Measurements from ENCODE around the gene CELSR1. TPM values are rescaled to one million over a fixed set of nuclear protein-coding genes. Genes with fewer than 3 reads are reported as not detected.

Gene CELSR1
- total RNA-seq, 2 experiments from 2014 or later = 1.0 to 1.1 TPM

DNA sequence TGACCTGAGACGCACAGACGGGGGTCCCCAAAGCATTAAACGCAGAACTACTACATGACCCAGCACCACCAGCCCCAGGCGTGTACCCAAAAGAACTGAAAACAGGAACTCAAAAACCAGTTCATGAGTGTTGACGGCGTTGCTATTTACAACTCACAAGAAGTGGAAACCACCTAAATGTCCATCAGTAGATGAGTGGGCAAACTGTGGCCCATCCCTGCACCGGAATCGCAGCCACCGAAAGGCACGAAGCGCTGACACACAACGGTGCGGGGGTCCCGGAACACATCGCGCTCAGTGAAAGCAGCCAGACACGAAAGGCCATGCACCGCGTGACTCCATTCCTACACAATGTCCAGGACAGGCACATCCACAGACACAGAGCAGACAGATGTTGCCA, 122.7 kb downstream of the CELSR1 start:
- no peaks in the 10 kb centered on the region for H3K4me1 ChIP-seq (ENCODE audit: insufficient read depth, low read length)
- no peaks in the 10 kb centered on the region for H3K9me3 ChIP-seq (ENCODE audit: control insufficient read depth in 1 of 2, insufficient read depth in 1 of 2, low read length in 2 of 2)
- no peaks in the 10 kb centered on the region for H3K9me3 Mint-ChIP-seq
- CTCF ChIA-PET = no interaction called here
- H3K4me3 Mint-ChIP-seq = no peak overlapping the region
- DNase-seq (no peak), ATAC-seq (ENCODE audit: poor library complexity) (no peak)
- no peaks in the 10 kb centered on the region for H3K36me3 Mint-ChIP-seq (ENCODE audit: low read depth)
- H3K4me3 ChIP-seq (ENCODE audit: low read length) = no peak overlapping the region
- no peaks in the 10 kb centered on the region for H3K27me3 Mint-ChIP-seq
- TF ChIP-seq, protein P1, sequence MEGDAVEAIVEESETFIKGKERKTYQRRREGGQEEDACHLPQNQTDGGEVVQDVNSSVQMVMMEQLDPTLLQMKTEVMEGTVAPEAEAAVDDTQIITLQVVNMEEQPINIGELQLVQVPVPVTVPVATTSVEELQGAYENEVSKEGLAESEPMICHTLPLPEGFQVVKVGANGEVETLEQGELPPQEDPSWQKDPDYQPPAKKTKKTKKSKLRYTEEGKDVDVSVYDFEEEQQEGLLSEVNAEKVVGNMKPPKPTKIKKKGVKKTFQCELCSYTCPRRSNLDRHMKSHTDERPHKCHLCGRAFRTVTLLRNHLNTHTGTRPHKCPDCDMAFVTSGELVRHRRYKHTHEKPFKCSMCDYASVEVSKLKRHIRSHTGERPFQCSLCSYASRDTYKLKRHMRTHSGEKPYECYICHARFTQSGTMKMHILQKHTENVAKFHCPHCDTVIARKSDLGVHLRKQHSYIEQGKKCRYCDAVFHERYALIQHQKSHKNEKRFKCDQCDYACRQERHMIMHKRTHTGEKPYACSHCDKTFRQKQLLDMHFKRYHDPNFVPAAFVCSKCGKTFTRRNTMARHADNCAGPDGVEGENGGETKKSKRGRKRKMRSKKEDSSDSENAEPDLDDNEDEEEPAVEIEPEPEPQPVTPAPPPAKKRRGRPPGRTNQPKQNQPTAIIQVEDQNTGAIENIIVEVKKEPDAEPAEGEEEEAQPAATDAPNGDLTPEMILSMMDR (IDR thresholded peaks at IDR 0.05) = no peak
- intact Hi-C loops (cut with DNase I, micrococcal nuclease) = no loop called here
- no peaks in the 10 kb centered on the region for H3K4me1 Mint-ChIP-seq (ENCODE audit: low read depth)
- no peak overlapping the region for H3K27ac ChIP-seq (ENCODE audit: low read depth in 1 of 2, low read length in 2 of 2)
- no peak overlapping the region for H3K27ac Mint-ChIP-seq
- no peaks in the 10 kb centered on the region for H3K36me3 ChIP-seq (ENCODE audit: insufficient read depth, low read length)
- POLR2A ChIA-PET = no interaction called here
- H3K27me3 ChIP-seq (ENCODE audit: control insufficient read depth in 1 of 2, insufficient read depth in 2 of 2, low read length in 2 of 2) = no peaks in the 10 kb centered on the region

DNA sequence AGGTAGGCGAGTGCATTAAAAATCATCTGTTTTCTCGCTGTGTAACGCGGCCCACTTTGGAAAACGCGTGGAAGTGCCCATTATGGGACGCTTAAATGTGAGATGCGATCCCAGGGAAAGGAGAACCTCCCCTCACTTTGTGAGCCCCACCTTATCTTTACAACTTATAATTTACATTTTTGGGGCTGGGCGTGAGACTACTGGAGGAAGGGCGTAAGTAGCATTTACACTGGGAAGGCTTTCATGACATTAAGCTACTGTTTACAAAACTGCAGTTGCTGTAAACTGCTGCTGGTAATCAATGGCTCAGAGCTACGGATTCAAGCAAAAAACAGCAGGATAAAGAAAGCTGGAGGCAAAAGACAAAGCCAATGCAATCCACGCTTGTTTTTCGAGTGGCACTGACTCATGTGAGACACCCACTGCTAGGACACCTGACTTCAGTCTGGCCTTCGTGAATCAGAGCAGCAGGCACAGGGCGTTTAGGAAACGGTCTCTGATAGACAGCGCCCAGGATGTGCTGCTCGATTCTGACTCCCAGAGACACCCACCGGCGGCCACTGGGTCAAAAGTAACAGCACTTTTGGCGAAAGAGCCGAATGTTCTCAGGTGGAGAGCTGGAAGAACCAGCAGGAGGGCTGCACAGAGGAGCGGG, 123.6 kb downstream of the CELSR1 start:
- H3K27me3 Mint-ChIP-seq = no peaks in the 10 kb centered on the region
- no peaks in the 10 kb centered on the region for H3K4me1 Mint-ChIP-seq (ENCODE audit: low read depth)
- no peaks in the 10 kb centered on the region for H3K27me3 ChIP-seq (ENCODE audit: control insufficient read depth in 1 of 2, insufficient read depth in 2 of 2, low read length in 2 of 2)
- ATAC-seq (ENCODE audit: poor library complexity) (no peak), DNase-seq (no peak)
- no peaks in the 10 kb centered on the region for H3K36me3 ChIP-seq (ENCODE audit: insufficient read depth, low read length)
- H3K4me3 ChIP-seq (ENCODE audit: low read length) = no peak overlapping the region
- ChIA-PET CTCF (no interaction called here), POLR2A (no interaction called here)
- H3K9me3 Mint-ChIP-seq = no peaks in the 10 kb centered on the region
- H3K4me3 Mint-ChIP-seq = no peak overlapping the region
- H3K36me3 Mint-ChIP-seq (ENCODE audit: low read depth) = no peaks in the 10 kb centered on the region
- no peaks in the 10 kb centered on the region for H3K9me3 ChIP-seq (ENCODE audit: control insufficient read depth in 1 of 2, insufficient read depth in 1 of 2, low read length in 2 of 2)
- no peak overlapping the region for H3K27ac ChIP-seq (ENCODE audit: low read depth in 1 of 2, low read length in 2 of 2)
- intact Hi-C loops (cut with DNase I, micrococcal nuclease) = no loop called here
- TF ChIP-seq, protein P1 (IDR thresholded peaks at IDR 0.05) = no peak
- no peaks in the 10 kb centered on the region for H3K4me1 ChIP-seq (ENCODE audit: insufficient read depth, low read length)
- no peak overlapping the region for H3K27ac Mint-ChIP-seq

DNA sequence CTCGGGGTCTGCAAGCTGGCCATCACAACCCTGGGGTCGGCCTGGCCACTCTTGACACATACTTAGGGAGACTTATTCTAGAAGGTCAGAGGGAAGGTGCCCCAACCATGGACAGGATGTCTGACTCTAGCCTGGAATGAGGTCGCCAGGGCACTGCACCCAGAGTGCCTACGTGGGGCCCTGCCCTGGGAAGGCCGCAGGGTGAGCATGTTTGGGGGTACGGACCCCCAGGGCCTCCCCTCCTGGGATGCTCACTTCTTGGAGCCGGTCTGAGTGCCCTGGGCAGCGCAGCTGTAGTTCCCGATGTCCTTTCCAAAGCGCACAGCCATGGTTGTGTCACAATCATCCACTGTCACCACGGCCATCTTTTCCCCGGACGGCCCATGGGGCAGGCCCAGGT, 126.1 kb downstream of the CELSR1 start:
- ATAC-seq (ENCODE audit: poor library complexity) (no peak), DNase-seq (no peak)
- H3K36me3 Mint-ChIP-seq (ENCODE audit: low read depth) = no peaks in the 10 kb centered on the region
- H3K27ac ChIP-seq (ENCODE audit: low read depth in 1 of 2, low read length in 2 of 2) = no peak overlapping the region
- H3K27me3 ChIP-seq (ENCODE audit: control insufficient read depth in 1 of 2, insufficient read depth in 2 of 2, low read length in 2 of 2) = no peaks in the 10 kb centered on the region
- H3K9me3 ChIP-seq (ENCODE audit: control insufficient read depth in 1 of 2, insufficient read depth in 1 of 2, low read length in 2 of 2) = no peaks in the 10 kb centered on the region
- no peaks in the 10 kb centered on the region for H3K4me1 ChIP-seq (ENCODE audit: insufficient read depth, low read length)
- H3K4me3 Mint-ChIP-seq = no peak overlapping the region
- no peak overlapping the region for H3K27ac Mint-ChIP-seq
- ChIA-PET CTCF (no interaction called here), POLR2A (no interaction called here)
- H3K9me3 Mint-ChIP-seq = no peaks in the 10 kb centered on the region
- no peaks in the 10 kb centered on the region for H3K4me1 Mint-ChIP-seq (ENCODE audit: low read depth)
- no peaks in the 10 kb centered on the region for H3K36me3 ChIP-seq (ENCODE audit: insufficient read depth, low read length)
- TF ChIP-seq, protein P1 (IDR thresholded peaks at IDR 0.05) = no peak
- H3K4me3 ChIP-seq (ENCODE audit: low read length) = no peak overlapping the region
- H3K27me3 Mint-ChIP-seq = no peaks in the 10 kb centered on the region
- intact Hi-C loops (cut with DNase I, micrococcal nuclease) = no loop called here

All from CD4-positive, alpha-beta T cell (primary cell).